ENCODE measurements around the gene NDUFA11. TPM values are rescaled to one million over a fixed set of nuclear protein-coding genes. Genes with fewer than 3 reads are reported as not detected.

NDUFA11 gene
- total RNA-seq, 1 donor from 2014 or later = 211 TPM

DNA sequence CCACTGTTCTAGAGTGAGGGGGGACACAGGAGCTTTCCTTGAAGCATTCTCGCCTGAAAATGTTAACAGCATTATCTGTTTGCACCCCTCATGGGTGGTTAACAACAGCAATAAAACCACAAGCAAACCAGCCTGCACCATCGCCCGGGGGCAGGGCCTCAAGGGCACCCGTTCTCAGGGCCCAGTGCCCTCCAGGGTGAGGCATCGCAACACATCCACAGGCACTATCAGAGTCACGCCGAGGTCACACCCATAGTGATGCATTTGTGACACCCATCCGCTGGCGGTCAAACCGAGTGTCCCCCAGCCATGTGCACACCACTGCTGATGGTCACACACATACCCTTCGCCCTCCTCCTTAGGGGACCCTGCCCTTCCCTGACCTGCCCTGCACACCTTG is 37.8 kb downstream of the NDUFA11 start:
- no peak overlapping the region for H3K27ac Mint-ChIP-seq (ENCODE audit: unreplicated experiment)
- DNase-seq (ENCODE audit: low spot score) = no peak

DNA sequence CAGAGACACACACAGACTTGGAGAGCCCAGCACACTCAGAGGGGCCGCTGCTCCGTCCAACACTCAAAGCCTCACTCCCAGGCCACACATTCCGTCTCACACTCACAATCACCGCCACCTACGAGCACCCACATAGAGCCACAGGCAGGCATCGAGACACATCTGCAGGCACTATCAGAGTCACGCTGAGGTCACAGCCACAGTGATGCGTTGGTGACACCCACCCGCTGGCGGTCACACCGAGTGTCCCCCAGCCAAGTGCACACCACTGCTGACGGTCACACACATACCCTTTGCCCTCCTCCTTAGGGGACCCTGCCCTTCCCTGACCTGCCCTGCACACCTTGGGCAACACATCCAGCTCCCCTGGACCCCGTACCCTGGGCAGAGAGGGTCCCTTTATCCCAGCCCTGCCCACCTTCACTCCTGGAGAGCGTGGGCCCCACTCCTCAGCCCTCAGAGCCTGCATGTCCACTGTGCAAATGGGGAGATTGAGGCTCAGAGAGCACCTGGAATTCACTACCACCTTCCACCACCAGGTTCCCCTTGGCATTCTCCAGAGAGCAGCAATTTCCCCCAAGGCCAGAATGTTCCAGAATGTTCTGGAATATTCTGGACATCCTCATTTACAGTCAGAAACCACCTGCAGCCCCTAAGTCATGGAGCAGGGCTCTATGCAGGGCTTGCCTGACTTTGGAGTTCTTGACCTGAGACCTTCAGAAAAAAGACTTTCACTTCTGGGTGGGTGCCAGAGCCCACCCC is 38.7 kb downstream of the NDUFA11 start:
- DNase-seq (ENCODE audit: low spot score) = no peak
- Mint-ChIP-seq H3K4me1 (ENCODE audit: unreplicated experiment) (no peaks in the 10 kb centered on the region), H3K4me3 (ENCODE audit: unreplicated experiment) (no peak overlapping the region), H3K36me3 (ENCODE audit: low read depth, unreplicated experiment) (no peaks in the 10 kb centered on the region), H3K27ac (ENCODE audit: unreplicated experiment) (no peak overlapping the region), H3K9me3 (ENCODE audit: unreplicated experiment) (no peaks in the 10 kb centered on the region), H3K27me3 (ENCODE audit: unreplicated experiment) (peaks cover 15% of the 10 kb centered on the region)
- TF ChIP-seq, protein P1, sequence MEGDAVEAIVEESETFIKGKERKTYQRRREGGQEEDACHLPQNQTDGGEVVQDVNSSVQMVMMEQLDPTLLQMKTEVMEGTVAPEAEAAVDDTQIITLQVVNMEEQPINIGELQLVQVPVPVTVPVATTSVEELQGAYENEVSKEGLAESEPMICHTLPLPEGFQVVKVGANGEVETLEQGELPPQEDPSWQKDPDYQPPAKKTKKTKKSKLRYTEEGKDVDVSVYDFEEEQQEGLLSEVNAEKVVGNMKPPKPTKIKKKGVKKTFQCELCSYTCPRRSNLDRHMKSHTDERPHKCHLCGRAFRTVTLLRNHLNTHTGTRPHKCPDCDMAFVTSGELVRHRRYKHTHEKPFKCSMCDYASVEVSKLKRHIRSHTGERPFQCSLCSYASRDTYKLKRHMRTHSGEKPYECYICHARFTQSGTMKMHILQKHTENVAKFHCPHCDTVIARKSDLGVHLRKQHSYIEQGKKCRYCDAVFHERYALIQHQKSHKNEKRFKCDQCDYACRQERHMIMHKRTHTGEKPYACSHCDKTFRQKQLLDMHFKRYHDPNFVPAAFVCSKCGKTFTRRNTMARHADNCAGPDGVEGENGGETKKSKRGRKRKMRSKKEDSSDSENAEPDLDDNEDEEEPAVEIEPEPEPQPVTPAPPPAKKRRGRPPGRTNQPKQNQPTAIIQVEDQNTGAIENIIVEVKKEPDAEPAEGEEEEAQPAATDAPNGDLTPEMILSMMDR (IDR thresholded peaks at IDR 0.05; ENCODE audit: unreplicated experiment) = peak; percentile 48

More for the DNA sequence above, 37.8 kb downstream of the NDUFA11 start:
- H3K9me3 Mint-ChIP-seq (ENCODE audit: unreplicated experiment) = no peaks in the 10 kb centered on the region
- H3K36me3 Mint-ChIP-seq (ENCODE audit: low read depth, unreplicated experiment) = no peaks in the 10 kb centered on the region
- no peaks in the 10 kb centered on the region for H3K4me1 Mint-ChIP-seq (ENCODE audit: unreplicated experiment)
- peaks cover 16% of the 10 kb centered on the region for H3K27me3 Mint-ChIP-seq (ENCODE audit: unreplicated experiment)
- TF ChIP-seq, protein P1 (IDR thresholded peaks at IDR 0.05; ENCODE audit: unreplicated experiment) = no peak
- no peak overlapping the region for H3K4me3 Mint-ChIP-seq (ENCODE audit: unreplicated experiment)

DNA sequence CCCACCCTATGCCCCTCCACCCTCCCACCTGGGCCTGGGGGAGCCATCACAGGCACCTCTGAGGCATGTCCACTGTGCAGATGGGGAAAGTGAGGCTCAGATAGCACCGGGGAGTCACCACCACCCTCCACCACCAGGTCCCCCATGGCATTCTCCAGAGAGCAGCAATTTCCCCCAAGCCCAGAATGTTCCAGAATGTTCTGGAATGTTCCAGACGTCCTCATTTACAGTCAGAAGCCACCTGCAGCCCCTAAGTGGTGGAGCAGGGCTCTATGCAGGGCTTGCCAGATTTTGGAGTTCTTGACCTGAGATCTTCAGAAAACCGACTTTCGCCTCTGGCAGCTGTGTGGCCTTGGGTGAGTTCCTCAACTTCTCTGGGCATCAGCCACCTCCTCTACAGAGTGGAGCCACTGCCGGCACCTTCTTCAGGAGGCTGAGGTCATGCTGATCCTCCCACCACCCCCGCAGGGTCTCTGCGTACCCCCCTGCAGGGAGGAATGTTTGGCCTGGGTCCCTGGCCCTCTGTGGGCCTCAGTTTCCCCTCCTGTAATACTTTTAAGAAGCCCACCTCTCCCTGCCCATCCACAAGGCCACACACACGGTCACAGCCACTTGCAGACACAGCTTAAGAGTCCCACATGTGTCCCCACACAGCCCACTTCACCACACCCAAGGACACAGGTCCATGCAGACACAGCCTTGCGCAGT is 39.4 kb downstream of the NDUFA11 start:
- H3K9me3 Mint-ChIP-seq (ENCODE audit: unreplicated experiment) = no peaks in the 10 kb centered on the region
- TF ChIP-seq, protein P1 (IDR thresholded peaks at IDR 0.05; ENCODE audit: unreplicated experiment) = no peak
- H3K4me1 Mint-ChIP-seq (ENCODE audit: unreplicated experiment) = no peaks in the 10 kb centered on the region
- H3K27ac Mint-ChIP-seq (ENCODE audit: unreplicated experiment) = no peak overlapping the region
- no peak overlapping the region for H3K4me3 Mint-ChIP-seq (ENCODE audit: unreplicated experiment)
- H3K36me3 Mint-ChIP-seq (ENCODE audit: low read depth, unreplicated experiment) = no peaks in the 10 kb centered on the region
- peaks cover 15% of the 10 kb centered on the region for H3K27me3 Mint-ChIP-seq (ENCODE audit: unreplicated experiment)
- DNase-seq (ENCODE audit: low spot score) = no peak

DNA sequence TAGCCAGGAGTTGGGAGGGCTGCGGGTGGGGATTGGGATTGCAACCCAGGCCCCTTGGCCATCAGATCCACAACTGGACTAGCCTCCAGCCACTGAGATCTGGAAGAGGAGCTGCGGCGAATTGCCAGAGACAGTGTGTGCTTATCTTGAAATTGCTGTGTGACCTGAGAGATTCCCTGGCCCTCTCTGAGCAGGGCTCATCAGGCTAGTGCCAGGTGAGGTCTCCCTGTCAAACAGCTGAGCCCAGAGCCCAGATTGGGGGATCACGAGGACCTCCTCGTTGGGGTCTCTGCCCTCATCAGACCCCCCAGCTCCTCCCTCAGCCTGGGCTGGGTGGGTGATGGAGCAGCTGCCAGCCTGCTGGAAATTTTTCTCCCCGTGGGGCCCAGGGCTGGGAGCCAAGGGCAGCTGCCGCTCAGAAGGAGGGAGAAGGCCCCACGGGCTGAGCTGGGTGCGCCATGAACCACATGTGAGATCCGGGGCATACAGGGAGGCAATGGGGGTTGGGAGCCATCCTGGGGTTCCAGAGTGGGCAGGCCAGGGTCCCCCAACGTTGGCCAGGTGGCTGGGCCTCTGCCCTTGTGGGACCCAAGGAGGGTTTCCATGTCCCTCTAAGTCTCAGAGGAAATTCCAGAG is 40.4 kb downstream of the NDUFA11 start:
- Mint-ChIP-seq H3K27ac (ENCODE audit: unreplicated experiment) (no peak overlapping the region), H3K4me1 (ENCODE audit: unreplicated experiment) (no peaks in the 10 kb centered on the region), H3K9me3 (ENCODE audit: unreplicated experiment) (no peaks in the 10 kb centered on the region), H3K4me3 (ENCODE audit: unreplicated experiment) (no peak overlapping the region), H3K36me3 (ENCODE audit: low read depth, unreplicated experiment) (no peaks in the 10 kb centered on the region), H3K27me3 (ENCODE audit: unreplicated experiment) (peaks cover 14% of the 10 kb centered on the region)
- TF ChIP-seq, protein P1 (IDR thresholded peaks at IDR 0.05; ENCODE audit: unreplicated experiment) = no peak
- no peak for DNase-seq (ENCODE audit: low spot score)

Data from endothelial cell (in vitro differentiated cells).